Nephron (organoid): ENCODE data around the gene KCNIP4.
"Not testable (repeated sequence)": the region's sequence is repeated elsewhere in the genome, so short reads cannot be mapped to it uniquely, and the experiment has no call there.

Experiments used
- H3K27ac Mint-ChIP-seq, 3 experiments: 2 replicates each; pipeline ENCODE4 v1.8.0; 2020; ENCODE audit warnings: mixed read lengths in 3 of 3, mild to moderate bottlenecking in 2 of 3, moderate library complexity in 1 of 3
- H3K27me3 Mint-ChIP-seq: 2 replicates; pipeline ENCODE4 v1.8.0; 2021; ENCODE audit warnings: low read depth, mild to moderate bottlenecking, moderate library complexity, mixed read lengths
- H3K36me3 Mint-ChIP-seq: 2 replicates; pipeline ENCODE4 v1.8.0; 2020; ENCODE audit warnings: low read depth, mixed read lengths
- H3K4me1 Mint-ChIP-seq: 2 replicates; pipeline ENCODE4 v1.8.0; 2020; ENCODE audit warnings: mixed read lengths
- H3K4me3 Mint-ChIP-seq, 3 experiments: 2 replicates each; pipeline ENCODE4 v1.8.0; 2020; ENCODE audit warnings: mild to moderate bottlenecking in 3 of 3, mixed read lengths in 3 of 3, moderate library complexity in 2 of 3
- H3K9me3 Mint-ChIP-seq: 2 replicates; pipeline ENCODE4 v1.8.0; 2020; ENCODE audit warnings: mixed read lengths
- CTCF ChIP-seq, 3 experiments: fragments of 200-600 bp; sonication (generic); IDR thresholded peaks; one replicate each; pipeline ENCODE4 v1.5.0; 2021; ENCODE audit warnings: antibody characterized with exemption in 3 of 3; ENCODE audit not compliant: unreplicated experiment in 3 of 3

The KCNIP4 gene

GRCh38 chr4:20787940-20788665 lies 1160.5 kb downstream of the KCNIP4 start:
- H3K36me3 Mint-ChIP-seq, result peaks cover 2% of the 10 kb centered on the region
- no peak overlapping the region for H3K4me3 Mint-ChIP-seq
- H3K9me3 Mint-ChIP-seq, result peaks cover 4% of the 10 kb centered on the region
- no peaks in the 10 kb centered on the region for H3K4me1 Mint-ChIP-seq
- no peak overlapping the region for H3K27ac Mint-ChIP-seq
- TF ChIP-seq CTCF (IDR thresholded peaks at IDR 0.05; ENCODE audit: unreplicated experiment in 3 of 3), result no peak
- H3K27me3 Mint-ChIP-seq, result no peaks in the 10 kb centered on the region

- not testable (repeated sequence) for H3K27me3 Mint-ChIP-seq, H3K27ac Mint-ChIP-seq, H3K36me3 Mint-ChIP-seq, H3K4me1 Mint-ChIP-seq, H3K4me3 Mint-ChIP-seq
- H3K9me3 Mint-ChIP-seq, result peaks cover 30% of the 10 kb centered on the region
These were observed 1165.4 kb downstream of the KCNIP4 start for GRCh38 chr4:20783134-20783533.

- Mint-ChIP-seq H3K4me3 (no peak overlapping the region), H3K27ac (no peak overlapping the region), H3K4me1 (no peaks in the 10 kb centered on the region), H3K27me3 (no peaks in the 10 kb centered on the region), H3K9me3 (peaks cover 30% of the 10 kb centered on the region), H3K36me3 (peaks cover 6% of the 10 kb centered on the region)
- no peak for TF ChIP-seq CTCF (IDR thresholded peaks at IDR 0.05; ENCODE audit: unreplicated experiment in 3 of 3)
These were observed 1169.7 kb downstream of the KCNIP4 start for GRCh38 chr4:20778896-20779295.

GRCh38 chr4:20773144-20773997 lies 1175.2 kb downstream of the KCNIP4 start:
- no peak overlapping the region for H3K27ac Mint-ChIP-seq
- peaks cover 4% of the 10 kb centered on the region for H3K27me3 Mint-ChIP-seq
- no peaks in the 10 kb centered on the region for H3K9me3 Mint-ChIP-seq
- H3K36me3 Mint-ChIP-seq, result no peaks in the 10 kb centered on the region
- H3K4me3 Mint-ChIP-seq, result no peak overlapping the region
- peaks cover 11% of the 10 kb centered on the region for H3K4me1 Mint-ChIP-seq
- TF ChIP-seq CTCF (IDR thresholded peaks at IDR 0.05; ENCODE audit: unreplicated experiment in 3 of 3), result peak; percentile 65 to 69 (median 67)

- Mint-ChIP-seq H3K9me3 (no peaks in the 10 kb centered on the region), H3K36me3 (no peaks in the 10 kb centered on the region), H3K4me3 (no peak overlapping the region), H3K27me3 (no peaks in the 10 kb centered on the region), H3K27ac (no peak overlapping the region), H3K4me1 (peaks cover 6% of the 10 kb centered on the region)
- TF ChIP-seq CTCF (IDR thresholded peaks at IDR 0.05; ENCODE audit: unreplicated experiment in 3 of 3), result no peak
These were observed 1184.1 kb downstream of the KCNIP4 start for GRCh38 chr4:20764366-20764992.

- Mint-ChIP-seq H3K4me3 (no peak overlapping the region), H3K9me3 (no peaks in the 10 kb centered on the region), H3K27me3 (no peaks in the 10 kb centered on the region), H3K27ac (no peak overlapping the region), H3K36me3 (no peaks in the 10 kb centered on the region), H3K4me1 (no peaks in the 10 kb centered on the region)
- no peak for TF ChIP-seq CTCF (IDR thresholded peaks at IDR 0.05; ENCODE audit: unreplicated experiment in 3 of 3)
These were observed 1186.7 kb downstream of the KCNIP4 start for GRCh38 chr4:20761826-20762225.
